Tibial nerve (tissue), 4 donors: ENCODE results near the gene RAD50. TPM values are rescaled to one million over a fixed set of nuclear protein-coding genes. Genes with fewer than 3 reads are reported as not detected.

Source experiments
- DNase-seq, 2 donors: peaks; one replicate each; pipeline ENCODE4 v3.0.0-alpha.2; 2019; ENCODE audit warnings: low spot score in 2 of 2
- H3K27ac ChIP-seq, 4 donors: fragments of 200-600 bp; sonication (generic) in 3 of 4; one replicate each; pipeline ENCODE4 v1.5.1; 2017 to 2019; ENCODE audit warnings: mild to moderate bottlenecking in 1 of 4
- H3K27me3 ChIP-seq, 2 donors: fragments of 200-600 bp; sonication (generic) in 1 of 2; one replicate each; pipeline versions ENCODE4 v1.5.1 to v1.6.0; 2017 to 2019
- H3K36me3 ChIP-seq, 3 donors: fragments of 200-600 bp; sonication (generic); one replicate each; pipeline ENCODE4 v1.5.1; 2018 to 2019
- H3K4me1 ChIP-seq, 4 donors: fragments of 200-600 bp; sonication (generic) in 3 of 4; one replicate each; pipeline ENCODE4 v1.5.1; 2017 to 2019
- H3K4me3 ChIP-seq, 4 donors: fragments of 200-600 bp; sonication (generic) in 3 of 4; one replicate each; pipeline ENCODE4 v1.5.1; 2017 to 2019; ENCODE audit warnings: mild to moderate bottlenecking in 1 of 4, moderate library complexity in 1 of 4
- H3K9me3 ChIP-seq, 4 donors: fragments of 200-600 bp; sonication (generic) in 3 of 4; one replicate each; pipeline ENCODE4 v1.5.1; 2017 to 2019
- EP300 ChIP-seq, 2 donors: sonication (generic); formaldehyde crosslinking; IDR thresholded peaks; one replicate each; pipeline ENCODE4 v1.6.1; 2017; ENCODE audit warnings: antibody characterized with exemption in 2 of 2, mild to moderate bottlenecking in 1 of 2
- POLR2A ChIP-seq, 2 donors: fragments of 450-650 bp; IDR thresholded peaks; one replicate each; pipeline ENCODE4 v1.6.1; 2017; ENCODE audit warnings: antibody characterized with exemption in 2 of 2, mild to moderate bottlenecking in 2 of 2, moderate library complexity in 2 of 2
- WGBS, 2 donors: methylation state at CpG; one replicate each; pipeline ENCODE4 v1.1.5; 2018; 5-methylcytosine and 5-hydroxymethylcytosine counted together
- total RNA-seq, 4 donors: library from RNA; depleted of rRNA; stranded (reverse); fragments of >200 nt; gene quantifications; one replicate each; pipeline ENCODE4 v1.1.0, GENCODE V29; 2016
- TF ChIP-seq, protein P1 (sequence below), 5 experiments: fragments of 200-600 bp in 3 of 5; fragments of 450-650 bp in 2 of 5; sonication (generic) in 3 of 5; IDR thresholded peaks; one replicate each; pipeline ENCODE4 v1.5.1; 2016 to 2019; ENCODE audit warnings: antibody characterized with exemption in 5 of 5, mild to moderate bottlenecking in 3 of 5, moderate library complexity in 2 of 5

RAD50 gene
- total RNA-seq, 4 donors from 2014 or later, result 36.5 to 40.5 (median 39.2) TPM

DNA sequence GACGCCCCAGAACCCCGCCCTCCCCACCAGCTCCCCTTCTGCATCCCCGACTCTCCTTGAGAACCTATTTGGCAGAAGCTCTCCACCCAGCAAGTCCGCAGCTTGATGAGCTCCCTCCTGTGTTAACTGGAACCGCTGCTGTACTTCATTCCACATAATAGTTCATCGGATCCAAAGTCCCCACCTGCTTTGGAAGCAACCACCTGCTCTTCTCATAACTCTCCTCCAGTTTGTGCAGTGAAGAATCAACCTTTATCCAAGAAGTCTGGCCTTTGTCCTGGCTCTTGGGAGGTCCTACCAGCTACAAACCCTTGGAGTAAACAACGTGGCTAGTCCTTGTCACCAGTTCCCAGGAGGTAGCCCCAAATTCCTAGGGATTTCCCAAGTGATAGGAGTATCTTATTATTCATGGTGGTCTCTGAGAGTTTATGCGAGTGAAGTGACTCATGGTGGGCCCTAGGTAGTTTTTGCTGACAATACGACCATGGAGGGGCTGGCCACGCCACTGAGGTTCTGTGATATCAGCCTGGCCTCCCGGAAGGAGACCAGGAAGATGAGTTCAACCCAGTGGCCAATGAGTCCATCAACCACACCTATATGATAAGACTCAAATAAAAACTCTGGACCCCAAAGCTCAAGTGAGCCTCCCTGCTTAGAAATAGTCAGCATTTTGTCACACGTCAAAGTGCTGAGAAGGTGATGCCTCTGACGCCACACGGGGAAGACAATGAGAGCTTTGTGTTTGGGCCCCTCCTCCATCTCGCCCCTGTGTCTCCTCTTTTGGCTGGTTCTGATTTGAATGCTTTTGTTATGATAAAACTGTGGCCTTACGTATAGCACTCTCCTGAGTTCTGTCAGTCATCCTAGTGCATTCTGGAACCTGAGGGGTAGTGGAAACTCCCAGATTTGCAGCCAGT lies 113.4 kb downstream of the RAD50 start:
- Histone ChIP-seq H3K27me3 (peaks cover 0 to 3% of the 10 kb centered on the region in 2 donors), H3K4me3 (no peak overlapping the region), H3K9me3 (no peaks in the 10 kb centered on the region), H3K4me1 (peaks cover 0 to 16% (median 0%) of the 10 kb centered on the region in 4 donors), H3K36me3 (no peaks in the 10 kb centered on the region), H3K27ac (no peak overlapping the region)
- no peak for TF ChIP-seq POLR2A (IDR thresholded peaks at IDR 0.05)
- TF ChIP-seq EP300 (IDR thresholded peaks at IDR 0.05), result no peak
- TF ChIP-seq, protein P1, sequence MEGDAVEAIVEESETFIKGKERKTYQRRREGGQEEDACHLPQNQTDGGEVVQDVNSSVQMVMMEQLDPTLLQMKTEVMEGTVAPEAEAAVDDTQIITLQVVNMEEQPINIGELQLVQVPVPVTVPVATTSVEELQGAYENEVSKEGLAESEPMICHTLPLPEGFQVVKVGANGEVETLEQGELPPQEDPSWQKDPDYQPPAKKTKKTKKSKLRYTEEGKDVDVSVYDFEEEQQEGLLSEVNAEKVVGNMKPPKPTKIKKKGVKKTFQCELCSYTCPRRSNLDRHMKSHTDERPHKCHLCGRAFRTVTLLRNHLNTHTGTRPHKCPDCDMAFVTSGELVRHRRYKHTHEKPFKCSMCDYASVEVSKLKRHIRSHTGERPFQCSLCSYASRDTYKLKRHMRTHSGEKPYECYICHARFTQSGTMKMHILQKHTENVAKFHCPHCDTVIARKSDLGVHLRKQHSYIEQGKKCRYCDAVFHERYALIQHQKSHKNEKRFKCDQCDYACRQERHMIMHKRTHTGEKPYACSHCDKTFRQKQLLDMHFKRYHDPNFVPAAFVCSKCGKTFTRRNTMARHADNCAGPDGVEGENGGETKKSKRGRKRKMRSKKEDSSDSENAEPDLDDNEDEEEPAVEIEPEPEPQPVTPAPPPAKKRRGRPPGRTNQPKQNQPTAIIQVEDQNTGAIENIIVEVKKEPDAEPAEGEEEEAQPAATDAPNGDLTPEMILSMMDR (IDR thresholded peaks at IDR 0.05), result no peak
- WGBS, 2 donors, result 85 to 87% methylated on average over 15 to 16 of the region's 16 CpGs
- DNase-seq, result no peak

DNA sequence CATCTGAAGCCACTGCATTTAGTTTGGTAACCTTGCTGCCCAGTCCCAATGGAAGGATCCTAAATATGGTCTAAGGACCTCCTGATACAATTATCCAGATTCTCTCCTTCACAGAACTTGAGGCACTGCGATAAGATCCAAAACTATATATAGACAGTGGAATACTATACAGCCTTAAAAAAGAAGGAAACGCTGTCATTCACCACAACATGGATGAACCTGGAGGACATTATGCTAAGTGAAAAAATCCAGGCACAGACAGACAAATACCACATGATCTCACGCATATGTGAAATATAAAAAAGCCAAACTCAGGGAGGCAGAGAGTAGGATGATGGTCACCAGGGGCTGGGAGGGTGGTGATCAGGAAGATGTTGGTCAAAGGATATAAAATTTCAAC lies 114.2 kb downstream of the RAD50 start:
- DNase-seq, result no peak
- no peak overlapping the region for H3K27ac ChIP-seq
- H3K9me3 ChIP-seq, result no peaks in the 10 kb centered on the region
- TF ChIP-seq POLR2A (IDR thresholded peaks at IDR 0.05), result no peak
- TF ChIP-seq EP300 (IDR thresholded peaks at IDR 0.05), result no peak
- TF ChIP-seq, protein P1 (IDR thresholded peaks at IDR 0.05), result no peak
- H3K36me3 ChIP-seq, result no peaks in the 10 kb centered on the region
- no peak overlapping the region for H3K4me3 ChIP-seq
- H3K4me1 ChIP-seq, result peaks cover 0 to 16% (median 0%) of the 10 kb centered on the region in 4 donors
- peaks cover 0 to 3% of the 10 kb centered on the region in 2 donors for H3K27me3 ChIP-seq
- 95 to 99% methylated on average over 3 of the region's 3 CpGs for WGBS, 2 donors

DNA sequence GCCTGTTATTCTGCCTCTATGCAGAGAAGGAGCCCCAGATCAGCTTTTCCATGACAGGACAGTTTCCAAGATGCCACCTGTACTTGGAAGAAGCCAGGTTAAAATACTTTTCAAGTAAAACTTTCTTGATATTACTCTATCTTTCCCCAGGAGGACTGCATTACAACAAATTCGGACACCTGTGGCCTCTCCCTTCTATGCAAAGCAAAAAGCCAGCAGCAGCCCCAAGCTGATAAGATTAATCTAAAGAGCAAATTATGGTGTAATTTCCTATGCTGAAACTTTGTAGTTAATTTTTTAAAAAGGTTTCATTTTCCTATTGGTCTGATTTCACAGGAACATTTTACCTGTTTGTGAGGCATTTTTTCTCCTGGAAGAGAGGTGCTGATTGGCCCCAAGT lies 116.7 kb downstream of the RAD50 start:
- H3K36me3 ChIP-seq, result no peaks in the 10 kb centered on the region
- H3K27me3 ChIP-seq, result no peaks in the 10 kb centered on the region
- H3K27ac ChIP-seq, result no peak overlapping the region
- 88 to 97% methylated on average over 1 of the region's 1 CpG for WGBS, 2 donors
- H3K4me3 ChIP-seq, result no peak overlapping the region
- H3K4me1 ChIP-seq, result peaks cover 0 to 26% (median 0%) of the 10 kb centered on the region in 4 donors
- DNase-seq, result no peak
- no peaks in the 10 kb centered on the region for H3K9me3 ChIP-seq
- TF ChIP-seq, protein P1 (IDR thresholded peaks at IDR 0.05), result no peak
- TF ChIP-seq EP300 (IDR thresholded peaks at IDR 0.05), result no peak

DNA sequence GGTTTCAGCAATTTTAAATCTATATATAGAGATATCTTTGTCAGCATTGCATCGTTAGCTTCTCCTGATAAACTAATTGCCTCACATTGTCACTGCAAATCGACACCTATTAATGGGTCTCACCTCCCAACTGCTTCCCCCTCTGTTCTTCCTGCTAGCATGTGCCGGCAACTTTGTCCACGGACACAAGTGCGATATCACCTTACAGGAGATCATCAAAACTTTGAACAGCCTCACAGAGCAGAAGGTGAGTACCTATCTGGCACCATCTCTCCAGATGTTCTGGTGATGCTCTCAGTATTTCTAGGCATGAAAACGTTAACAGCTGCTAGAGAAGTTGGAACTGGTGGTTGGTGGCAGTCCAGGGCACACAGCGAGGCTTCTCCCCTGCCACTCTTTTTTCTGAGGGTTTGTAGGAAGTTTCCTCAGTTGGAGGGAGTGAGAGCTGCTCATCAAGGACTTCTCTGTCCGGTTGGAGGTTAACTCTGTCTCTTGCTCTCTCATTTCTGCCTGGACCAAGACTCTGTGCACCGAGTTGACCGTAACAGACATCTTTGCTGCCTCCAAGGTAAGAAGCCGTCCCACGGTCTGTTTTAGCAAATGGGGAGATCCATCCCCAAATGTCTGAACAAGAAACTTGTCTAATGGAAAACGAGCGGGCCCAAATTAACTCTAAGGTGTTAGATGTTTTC lies 117.3 kb downstream of the RAD50 start, which contains the start of gene IL4:
Gene IL4, plus strand, starts transcription at position 51 of the 692 bp plus-strand sequence. Its CDS starts 62 bp downstream, at position 113.
- DNase-seq, result no peak
- TF ChIP-seq POLR2A (IDR thresholded peaks at IDR 0.05) (no peak), EP300 (IDR thresholded peaks at IDR 0.05) (no peak)
- TF ChIP-seq, protein P1 (IDR thresholded peaks at IDR 0.05), result no peak
- Histone ChIP-seq H3K27me3 (no peaks in the 10 kb centered on the region), H3K9me3 (no peaks in the 10 kb centered on the region), H3K4me1 (peaks cover 0 to 26% (median 0%) of the 10 kb centered on the region in 4 donors), H3K36me3 (no peaks in the 10 kb centered on the region), H3K4me3 (no peak within 1 kb of the TSS), H3K27ac (peak within 1 kb of the TSS in 3 of 4 donors; percentile 48 to 74 (median 68))
- 69 to 71% methylated on average over 14 of the region's 14 CpGs for WGBS, 2 donors
